Motor neuron (in vitro differentiated cells): ENCODE measurements around the gene CLDN25. TPM values are rescaled to one million over a fixed set of nuclear protein-coding genes. Genes with fewer than 3 reads are reported as not detected.
"Not testable (repeated sequence)": the region's sequence is repeated elsewhere in the genome, so short reads cannot be mapped to it uniquely, and the experiment has no call there.

Experiments
- ATAC-seq, 8 experiments: fragments of 200-7000 bp; cut with Tn5 transposase; replicated peaks in 6 of 8; 2 replicates each; pipeline ENCODE4 v1.8.0; 2021; ENCODE audit warnings: mild to moderate bottlenecking in 8 of 8, moderate library complexity in 8 of 8
- H3K27ac ChIP-seq, 2 donors: fragments of 250-450 bp; sonication (Bioruptor Pico); 2 replicates each; pipeline ENCODE4 v1.9.0; 2021; ENCODE audit warnings: antibody characterized with exemption in 2 of 2, mild to moderate bottlenecking in 2 of 2, moderate library complexity in 1 of 2
- H3K4me1 ChIP-seq, 2 donors: fragments of 250-450 bp; sonication (Bioruptor Pico); replicated peaks in 1 of 2; 2 replicates each; pipeline ENCODE4 v1.6.1; 2021; ENCODE audit warnings: antibody characterized with exemption in 2 of 2, mild to moderate bottlenecking in 2 of 2, moderate library complexity in 1 of 2
- H3K4me3 ChIP-seq, 5 donors: fragments of 250-450 bp; sonication (Bioruptor Pico); 2 replicates each; pipeline ENCODE4 v1.9.0; 2021; ENCODE audit warnings: antibody characterized with exemption in 5 of 5, mild to moderate bottlenecking in 5 of 5, moderate library complexity in 4 of 5
- WGBS, 10 experiments: fragments of 450-650 bp; shearing (Covaris generic); methylation state at CpG; one replicate each; pipeline ENCODE4 v1.0.0; 2022; 5-methylcytosine and 5-hydroxymethylcytosine counted together
- in situ Hi-C, 9 experiments: fragments of 400-800 bp; cut with MboI; loops; one replicate each; pipeline ENCODE4 v1.15.0; 2021; ENCODE audit warnings: low sequenced_read_pairs in 9 of 9, low pct_unique_long_range_greater_than_20kb in 2 of 9; ENCODE audit not compliant: unreplicated experiment in 9 of 9
- total RNA-seq, 8 experiments: library from RNA; unstranded; fragments of 300-600 nt; gene quantifications; 2 replicates each; pipeline versions ENCODE4 v1.2.3 to v1.2.4, GENCODE V29; 2022

Gene CLDN25
- not detected for total RNA-seq

DNA sequence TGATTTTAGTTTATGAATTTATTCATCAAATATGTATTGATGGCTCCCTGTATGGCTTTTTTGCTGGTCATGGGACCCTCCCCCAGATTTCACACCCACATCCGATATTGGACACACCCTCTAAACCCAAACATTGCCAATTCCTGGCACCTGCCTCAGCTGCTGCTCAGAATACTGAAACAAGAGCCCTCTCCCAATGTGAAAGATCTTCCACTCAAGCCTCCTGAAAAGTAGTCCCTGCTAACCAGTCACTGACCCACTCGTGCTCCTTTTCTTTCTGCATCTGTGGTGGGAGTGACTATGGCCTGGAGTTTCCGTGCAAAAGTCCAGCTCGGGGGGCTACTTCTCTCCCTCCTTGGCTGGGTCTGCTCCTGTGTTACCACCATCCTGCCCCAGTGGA lies at the start of gene CLDN25:
Gene CLDN25, plus strand, starts transcription at position 301 of the 400 bp plus-strand sequence. Its CDS starts 0 bp downstream, at position 301.
- ATAC-seq, result no peak
- H3K4me1 ChIP-seq, result no peaks in the 10 kb centered on the region
- no peak within 1 kb of the TSS for H3K4me3 ChIP-seq
- H3K27ac ChIP-seq, result no peak within 1 kb of the TSS
- in situ Hi-C loops, result loop anchor here in 2 of 9 experiments (25.0 kb wide), 1 partner anchor 467 kb away; the partner anchor contains the start of gene TTC12 (in 2 of the 2)
- WGBS, 10 experiments, result 40 to 93% (median 55%) methylated on average over 1 to 3 of the region's 4 CpGs; no CpG with 5 or more reads in 4 of the 10 experiments

DNA sequence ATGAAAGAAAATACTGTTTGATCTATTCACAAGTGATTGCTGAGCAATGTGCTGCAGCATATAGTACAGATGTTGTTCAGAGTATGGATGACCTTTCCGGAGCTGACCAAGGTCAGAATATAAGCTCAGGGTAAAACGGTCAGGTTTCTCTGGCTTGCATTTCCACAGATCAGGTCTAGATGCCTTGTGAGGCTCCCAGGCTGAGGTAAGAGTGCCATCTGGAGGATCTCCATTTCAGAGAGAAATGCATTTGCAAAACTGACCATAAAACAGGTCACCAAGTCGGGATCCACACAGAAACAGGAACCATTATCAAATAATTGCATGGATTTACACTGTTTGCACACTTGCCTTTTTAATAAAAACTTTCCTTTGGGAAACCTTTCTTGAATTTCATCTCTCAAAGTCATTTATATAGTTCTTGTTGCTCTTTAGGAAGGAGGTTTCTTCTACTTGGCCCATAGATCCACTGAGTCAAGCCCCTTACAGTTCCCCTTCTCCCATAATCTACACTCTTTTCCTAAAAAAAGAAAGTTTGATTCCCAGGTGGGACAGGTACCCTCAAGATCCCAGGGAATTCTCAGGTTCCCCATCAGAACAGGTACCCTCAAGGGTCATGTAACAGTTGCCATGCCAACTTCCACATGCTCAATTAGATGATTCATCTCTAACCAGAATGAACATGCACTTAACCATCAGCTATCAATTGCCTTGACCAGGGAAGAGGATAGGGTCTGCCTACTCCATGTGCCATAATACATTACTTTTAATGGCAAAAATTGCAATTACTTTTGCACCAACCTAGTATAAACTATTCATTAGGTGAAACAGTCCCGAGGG lies 48.5 kb upstream of the CLDN25 start:
- H3K27ac ChIP-seq, result no peak overlapping the region
- in situ Hi-C loops, result loop anchor here in 4 of 9 experiments (25.0 kb wide), 1 partner anchor 419 kb away; the partner anchor contains the start of gene TTC12 (in 4 of the 4)
- 20 to 70% (median 35%) methylated on average over 1 to 4 of the region's 4 CpGs; no CpG with 5 or more reads in 2 of the 10 experiments for WGBS, 10 experiments
- H3K4me1 ChIP-seq, result peaks cover 7 to 20% of the 10 kb centered on the region in 2 donors
- no peak overlapping the region for H3K4me3 ChIP-seq
- ATAC-seq, result peak; percentile 60 to 87 (median 74)

DNA sequence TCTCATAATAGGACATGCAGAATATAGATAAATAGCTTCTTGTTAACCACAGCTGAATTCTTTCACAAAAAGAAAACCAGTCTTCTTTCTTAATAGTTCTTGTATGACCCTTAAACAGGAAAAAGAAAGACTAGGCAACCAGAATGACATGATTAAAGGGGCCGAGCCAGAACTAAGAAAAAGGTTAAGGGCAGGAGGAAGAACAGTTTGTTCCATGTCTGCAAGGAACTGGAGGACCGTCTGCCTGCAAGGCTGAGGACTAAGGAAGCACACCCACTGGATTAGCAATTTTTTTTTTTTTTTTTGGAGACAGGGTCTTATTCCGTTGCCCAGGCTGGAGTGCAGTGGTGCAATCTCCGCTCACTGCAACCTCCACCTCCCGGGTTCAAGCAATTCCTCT lies 47.5 kb upstream of the CLDN25 start:
- in situ Hi-C loops, result loop anchor here in 4 of 9 experiments (25.0 kb wide), 1 partner anchor 420 kb away; the partner anchor contains the start of gene TTC12 (in 4 of the 4)
- Histone ChIP-seq H3K27ac (no peak overlapping the region), H3K4me1 (peaks cover 7 to 20% of the 10 kb centered on the region in 2 donors), H3K4me3 (no peak overlapping the region)
- ATAC-seq, result no peak
- 71 to 98% (median 90%) methylated on average over 1 to 5 of the region's 5 CpGs; no CpG with 5 or more reads in 3 of the 10 experiments for WGBS, 10 experiments

DNA sequence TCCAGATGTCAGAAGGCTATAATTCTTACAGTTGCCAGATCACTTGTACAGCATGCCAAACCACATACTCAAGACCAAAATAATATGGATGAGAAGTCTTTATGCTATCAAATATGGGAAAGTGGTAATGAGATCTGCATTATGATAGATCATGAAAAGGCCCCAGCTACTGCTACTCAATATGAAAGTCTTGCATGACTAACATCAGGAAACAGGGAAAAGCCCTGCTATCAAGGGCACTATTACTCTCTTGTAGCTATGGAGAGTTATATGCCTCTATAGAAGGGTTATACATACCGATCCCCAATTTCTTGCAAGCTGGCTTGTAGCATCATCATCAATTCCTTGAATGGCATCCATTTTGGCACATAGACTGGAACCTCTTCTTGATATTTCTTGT lies 43.3 kb upstream of the CLDN25 start:
- no peak for ATAC-seq
- 80 to 100% (median 100%) methylated on average over 1 of the region's 1 CpG; no CpG with 5 or more reads in 2 of the 10 experiments for WGBS, 10 experiments
- H3K4me3 ChIP-seq, result no peak overlapping the region
- in situ Hi-C loops, result loop anchor here in 4 of 9 experiments (25.0 kb wide), 1 partner anchor 424 kb away; the partner anchor contains the start of gene TTC12 (in 4 of the 4)
- no peak overlapping the region for H3K27ac ChIP-seq
- peaks cover 3 to 14% of the 10 kb centered on the region in 2 donors for H3K4me1 ChIP-seq

DNA sequence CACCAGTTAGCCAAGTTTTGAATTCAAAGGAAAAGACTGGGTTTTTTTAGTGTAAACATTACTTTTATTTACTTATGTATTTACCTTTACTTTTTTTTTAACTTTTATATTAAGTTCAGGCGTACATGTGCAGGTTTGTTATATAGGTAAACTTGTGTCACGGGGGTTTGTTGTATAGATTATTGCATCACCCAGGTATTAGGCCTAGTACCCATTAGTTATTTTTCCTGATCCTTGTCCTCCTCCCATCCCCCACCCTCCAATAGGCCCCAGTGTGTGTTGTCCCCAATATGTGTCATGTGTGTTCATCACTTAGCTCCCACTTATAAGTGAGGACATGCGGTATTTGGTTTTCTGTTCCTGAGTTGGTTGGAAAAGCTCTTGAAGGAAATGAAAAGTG lies 26.7 kb upstream of the CLDN25 start:
- no peak overlapping the region for H3K4me3 ChIP-seq
- H3K27ac ChIP-seq, result no peak overlapping the region
- H3K4me1 ChIP-seq, result no peaks in the 10 kb centered on the region
- whole genome bisulfite sequencing, 10 experiments, result 83 to 100% (median 95%) methylated on average over 1 to 3 of the region's 3 CpGs; no CpG with 5 or more reads in 1 of the 10 experiments
- in situ Hi-C loops, result no loop called here
- ATAC-seq, result no peak

DNA sequence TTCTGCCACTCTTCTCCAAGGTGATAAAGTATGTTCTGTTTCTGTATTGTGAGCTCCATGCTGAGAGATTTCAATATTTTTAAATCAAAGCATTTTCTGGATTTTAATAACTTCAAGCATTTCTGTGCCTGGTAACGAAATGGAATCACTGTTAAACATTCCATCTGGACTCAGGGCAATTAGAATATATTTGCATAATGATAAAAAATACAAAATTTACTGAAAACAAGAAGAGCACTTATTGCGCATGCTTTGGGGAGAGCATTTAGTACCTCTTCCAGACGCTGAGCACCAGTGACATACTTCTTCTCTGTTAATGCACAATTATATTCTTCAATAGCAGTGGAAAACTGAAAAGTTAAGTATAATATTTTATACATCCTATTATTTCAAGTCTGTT lies 19.4 kb upstream of the CLDN25 start:
- WGBS, 10 experiments, result 53 to 100% (median 88%) methylated on average over 1 to 3 of the region's 3 CpGs; no CpG with 5 or more reads in 1 of the 10 experiments
- in situ Hi-C loops, result no loop called here
- ATAC-seq, result no peak
- Histone ChIP-seq H3K4me1 (no peaks in the 10 kb centered on the region), H3K4me3 (no peak overlapping the region), H3K27ac (no peak overlapping the region)

DNA sequence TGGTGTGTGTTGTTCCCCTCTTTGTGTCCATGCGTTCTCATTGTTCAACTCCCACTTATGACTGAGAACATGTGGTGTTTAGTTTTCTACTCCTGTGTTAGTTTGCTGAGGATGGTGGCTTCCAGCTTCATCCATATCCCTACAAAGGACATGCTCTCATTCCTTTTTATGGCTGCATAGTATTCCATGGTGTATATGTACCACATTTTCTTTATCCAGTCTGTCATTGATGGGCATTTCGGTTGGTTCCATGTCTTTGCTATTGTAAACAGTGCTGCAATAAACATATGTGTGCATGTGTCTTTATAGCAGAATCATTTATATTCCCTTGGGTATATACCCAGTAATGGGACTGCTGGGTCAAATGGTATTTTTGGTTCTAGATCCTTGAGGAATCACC lies 16.6 kb upstream of the CLDN25 start:
- H3K4me1 ChIP-seq, H3K27ac ChIP-seq, in situ Hi-C loops, H3K4me3 ChIP-seq, ATAC-seq: not testable (repeated sequence)
- WGBS, 10 experiments, result 0 to 100% (median 100%) methylated on average over 1 of the region's 2 CpGs; no CpG with 5 or more reads in 4 of the 10 experiments

DNA sequence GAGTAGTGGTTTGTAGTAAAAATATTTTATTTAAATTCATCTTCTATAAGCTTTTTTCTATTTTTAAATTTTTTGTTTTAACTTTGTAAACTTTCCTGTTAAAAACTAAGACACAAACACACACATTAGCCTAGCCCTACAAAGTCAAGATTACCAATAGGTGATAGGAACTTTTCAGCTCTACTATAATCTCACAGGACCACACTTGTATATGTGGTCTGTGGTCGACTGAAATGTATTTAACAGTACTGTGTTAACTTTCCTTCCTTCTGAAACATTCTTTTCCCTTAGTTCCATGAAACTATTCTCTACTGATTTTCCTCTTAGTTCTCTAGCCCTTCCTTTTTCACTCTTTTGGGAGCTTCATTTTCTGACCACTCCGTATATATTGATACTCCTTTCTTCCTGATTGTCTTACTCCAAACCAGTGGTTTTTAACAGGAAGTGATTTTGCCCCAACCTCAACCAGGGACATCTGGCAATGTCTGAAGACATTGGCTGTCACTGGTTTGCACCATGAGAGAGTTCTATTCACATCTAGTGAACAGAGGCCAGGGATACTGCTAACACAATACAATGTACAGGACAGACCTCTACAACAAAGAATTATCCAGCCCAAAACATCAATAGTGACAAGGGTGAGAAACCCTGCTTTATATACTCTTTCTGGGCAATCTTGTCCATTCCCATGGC lies 14.9 kb upstream of the CLDN25 start:
- in situ Hi-C loops, result no loop called here
- Histone ChIP-seq H3K4me3 (no peak overlapping the region), H3K27ac (no peak overlapping the region), H3K4me1 (no peaks in the 10 kb centered on the region)
- 57 to 100% (median 100%) methylated on average over 1 to 2 of the region's 2 CpGs; no CpG with 5 or more reads in 1 of the 10 experiments for WGBS, 10 experiments
- no peak for ATAC-seq

DNA sequence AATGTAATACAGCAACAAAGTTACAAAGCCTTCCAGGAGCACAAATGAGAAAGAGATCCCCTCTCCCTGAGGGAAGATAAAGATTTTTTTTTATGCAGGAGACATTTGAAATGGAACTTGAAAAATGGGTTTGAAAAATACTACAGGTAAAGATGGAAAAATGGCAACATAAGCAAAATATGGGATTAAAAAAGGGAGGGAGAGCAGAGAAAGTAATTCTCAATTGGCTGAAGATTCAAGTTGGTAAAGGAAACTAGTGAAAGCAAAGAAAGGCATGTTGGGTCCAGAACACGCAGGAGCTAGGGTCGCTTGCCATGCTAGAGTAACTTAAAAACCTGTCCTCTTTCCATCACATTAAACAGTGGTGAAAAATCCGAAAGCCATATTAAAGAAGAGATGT lies 7.6 kb upstream of the CLDN25 start:
- in situ Hi-C loops, result no loop called here
- Histone ChIP-seq H3K4me1 (peaks cover 5 to 6% of the 10 kb centered on the region in 2 donors), H3K27ac (no peak overlapping the region), H3K4me3 (peak overlapping the region in 2 of 5 donors; percentile 63 to 75)
- 50 to 100% (median 74%) methylated on average over 1 to 3 of the region's 3 CpGs for WGBS, 10 experiments
- no peak for ATAC-seq

DNA sequence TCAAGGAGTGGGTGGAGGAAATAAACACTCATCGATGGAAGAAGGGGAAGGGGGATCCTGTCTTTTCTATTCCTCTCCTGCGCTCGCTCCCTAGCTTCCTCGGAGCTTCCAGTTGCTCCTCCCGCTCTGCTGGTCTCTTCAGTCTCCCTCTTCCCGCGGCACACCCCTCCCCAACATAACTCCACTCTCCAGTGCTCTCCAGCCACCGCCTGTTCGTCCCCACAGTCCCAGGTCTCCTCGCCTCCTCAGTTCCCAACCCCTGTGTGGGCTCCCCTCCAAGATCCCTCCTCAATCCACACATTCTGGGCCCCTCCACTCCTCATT lies 6.5 kb upstream of the CLDN25 start:
- Histone ChIP-seq H3K27ac (peak overlapping the region; percentile 0 to 72), H3K4me1 (peaks cover 5 to 6% of the 10 kb centered on the region in 2 donors), H3K4me3 (peak overlapping the region; percentile 53 to 76 (median 68))
- WGBS, 10 experiments, result 0 to 4% (median 0%) methylated on average over 1 to 7 of the region's 10 CpGs; no CpG with 5 or more reads in 5 of the 10 experiments
- ATAC-seq, result peak; percentile 45 to 60 (median 56)
- in situ Hi-C loops, result no loop called here

DNA sequence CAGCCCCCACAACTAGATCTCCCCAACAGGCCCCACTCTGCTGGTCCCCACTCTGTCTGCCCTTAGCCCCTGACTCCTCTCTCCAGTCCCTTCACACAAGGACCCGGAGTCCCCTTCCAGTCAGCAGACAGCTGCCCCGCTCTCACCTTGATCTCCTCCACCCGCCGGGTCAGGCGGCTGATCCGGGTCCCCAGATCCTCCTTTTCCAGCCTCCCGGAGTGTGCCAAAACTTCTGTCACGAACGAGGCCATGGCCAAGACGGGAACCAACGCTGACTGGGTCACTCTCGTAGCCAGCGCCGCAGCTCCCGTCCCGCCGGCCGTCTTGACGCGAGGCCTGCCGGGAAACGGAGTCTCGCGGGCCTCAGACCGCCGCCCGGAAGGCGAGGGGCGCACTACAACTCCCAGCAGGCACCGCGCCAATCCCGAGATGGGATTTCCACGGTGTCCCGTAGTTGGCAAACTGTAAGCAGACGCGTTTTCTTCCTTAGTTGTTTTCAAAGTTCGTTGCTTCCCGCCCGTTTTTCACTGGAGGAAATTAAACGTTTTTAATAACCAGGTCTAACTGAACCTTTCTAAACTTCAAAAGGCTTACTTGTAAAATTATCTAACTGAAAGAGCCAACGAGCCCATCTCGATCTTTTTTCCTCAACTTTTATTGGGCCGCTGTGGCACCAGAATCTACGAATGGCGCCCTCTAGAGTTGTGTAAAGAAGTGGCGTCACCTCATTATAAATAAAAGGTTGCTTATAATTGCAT lies 6.0 kb upstream of the CLDN25 start, which contains the start of gene ZW10:
Gene ZW10, minus strand, starts transcription at position 277 of the 758 bp plus-strand sequence. Its CDS starts 26 bp downstream, at position 251.
- in situ Hi-C loops, result no loop called here

DNA sequence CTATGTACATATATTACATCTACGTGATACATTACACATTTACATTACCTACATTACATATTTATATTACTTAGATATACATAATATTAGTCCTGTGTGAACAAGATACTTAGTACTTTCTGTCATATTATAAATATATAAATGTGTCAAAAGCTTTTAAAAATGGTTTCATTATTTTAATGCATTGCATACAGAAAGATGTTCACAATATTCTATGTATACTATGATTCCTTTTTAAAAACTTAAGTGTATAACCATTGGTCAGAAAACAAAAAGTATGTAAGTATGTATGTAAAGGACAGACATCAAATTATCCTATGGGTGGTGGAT lies 5.5 kb upstream of the CLDN25 start:
- Histone ChIP-seq H3K4me1 (peaks cover 5 to 6% of the 10 kb centered on the region in 2 donors), H3K27ac (no peak overlapping the region), H3K4me3 (peak overlapping the region; percentile 53 to 76 (median 68))
- in situ Hi-C loops, result no loop called here
- WGBS, 10 experiments, result 0% methylated on average over 1 of the region's 1 CpG; no CpG with 5 or more reads in 2 of the 10 experiments
- no peak for ATAC-seq

More for the DNA sequence above, 6.0 kb upstream of the CLDN25 start, which contains the start of gene ZW10:
- H3K4me1 ChIP-seq, result peaks cover 5 to 6% of the 10 kb centered on the region in 2 donors
- peak; percentile 84 to 98 (median 96) for ATAC-seq
- 0 to 5% (median 0%) methylated on average over 1 to 30 of the region's 46 CpGs; no CpG with 5 or more reads in 1 of the 10 experiments for WGBS, 10 experiments
- peak within 1 kb of the TSS; percentile 53 to 76 (median 68) for H3K4me3 ChIP-seq
- peak within 1 kb of the TSS; percentile 0 to 72 for H3K27ac ChIP-seq
